ENCODE data around the gene IFT122.
A peak's percentile ranks its signal among the peaks of the same experiment; 100 is the strongest.

The IFT122 gene

GRCh38 chr3:129415830-129416229, 24.2 kb upstream of the IFT122 start:
- DNase-seq = no peak

- no peak for DNase-seq
Measured at GRCh38 chr3:129416415-129416814, 23.6 kb upstream of the IFT122 start.

- no peak for DNase-seq
Measured at GRCh38 chr3:129417326-129417725, 22.7 kb upstream of the IFT122 start.

- no peak for DNase-seq
Measured at GRCh38 chr3:129418041-129418973, 21.7 kb upstream of the IFT122 start.

GRCh38 chr3:129419476-129419875, 20.5 kb upstream of the IFT122 start:
- DNase-seq = no peak

GRCh38 chr3:129421236-129421883, 18.7 kb upstream of the IFT122 start:
- no peak for DNase-seq

- DNase-seq = no peak
Measured at GRCh38 chr3:129421988-129422745, 17.9 kb upstream of the IFT122 start.

GRCh38 chr3:129422897-129423296, 17.1 kb upstream of the IFT122 start:
- DNase-seq = no peak

GRCh38 chr3:129424185-129424841, 15.7 kb upstream of the IFT122 start:
- peak in 1 of 56 donors; percentile 4 for DNase-seq

GRCh38 chr3:129425213-129425612, 14.8 kb upstream of the IFT122 start:
- no peak for DNase-seq

GRCh38 chr3:129425619-129426018, 14.4 kb upstream of the IFT122 start:
- no peak for DNase-seq

GRCh38 chr3:129428007-129428375, 12.0 kb upstream of the IFT122 start:
- DNase-seq = peak in 1 of 56 donors; percentile 30

GRCh38 chr3:129428376-129429079, 11.5 kb upstream of the IFT122 start, which contains the start of gene EFCAB12:
Gene EFCAB12, minus strand, starts transcription at chr3:129428636. Its CDS starts 148 bp downstream, at chr3:129428488.
- peak; percentile 40 to 99 (median 91) for DNase-seq

- no peak for DNase-seq
Measured at GRCh38 chr3:129429080-129429451, 11.0 kb upstream of the IFT122 start.

- no peak for DNase-seq
Measured at GRCh38 chr3:129429602-129430001, 10.4 kb upstream of the IFT122 start.

GRCh38 chr3:129432036-129432435, 8.0 kb upstream of the IFT122 start:
- DNase-seq = no peak

GRCh38 chr3:129432671-129433070, 7.4 kb upstream of the IFT122 start:
- DNase-seq = no peak

- DNase-seq = no peak
Measured at GRCh38 chr3:129433565-129433964, 6.5 kb upstream of the IFT122 start.

GRCh38 chr3:129434140-129434539, 5.9 kb upstream of the IFT122 start:
- no peak for DNase-seq

GRCh38 chr3:129435367-129435766, 4.7 kb upstream of the IFT122 start:
- no peak for DNase-seq

Measured in amygdala (tissue), 56 donors.